ENCODE results near the gene SPTBN2. TPM values are rescaled to one million over a fixed set of nuclear protein-coding genes. Genes with fewer than 3 reads are reported as not detected.
"Not testable (repeated sequence)": the region's sequence is repeated elsewhere in the genome, so short reads cannot be mapped to it uniquely, and the experiment has no call there.

Gene SPTBN2
- total RNA-seq, 1 donor from 2014 or later, result 117 TPM

- Histone ChIP-seq H3K4me1 (peaks cover 21% of the 10 kb centered on the region), H3K36me3 (peaks cover 0 to 54% of the 10 kb centered on the region in 2 donors), H3K9me3 (no peaks in the 10 kb centered on the region), H3K4me3 (no peak overlapping the region), H3K27me3 (no peaks in the 10 kb centered on the region), H3K27ac (no peak overlapping the region)
- intact Hi-C loops (cut with DNase I), result no loop called here
- TF ChIP-seq CTCF (IDR thresholded peaks at IDR 0.05), result no peak
- TF ChIP-seq POLR2AphosphoS5 (IDR thresholded peaks at IDR 0.05; ENCODE audit: insufficient read depth in 1 of 2, low read depth in 1 of 2), result no peak
- TF ChIP-seq POLR2A (IDR thresholded peaks at IDR 0.05), result no peak
- DNase-seq (ENCODE audit: extremely low spot score in 2 of 2), result no peak
Observed at GRCh38 chr11:66649903-66650302, 79.1 kb downstream of the SPTBN2 start.

- intact Hi-C loops (cut with DNase I), result no loop called here
- TF ChIP-seq CTCF (IDR thresholded peaks at IDR 0.05), result no peak
- no peaks in the 10 kb centered on the region for H3K9me3 ChIP-seq
- H3K4me1 ChIP-seq, result peaks cover 52% of the 10 kb centered on the region
- no peak overlapping the region for H3K27ac ChIP-seq
- DNase-seq (ENCODE audit: extremely low spot score in 2 of 2), result no peak
- no peak overlapping the region for H3K4me3 ChIP-seq
- peaks cover 0 to 71% of the 10 kb centered on the region in 2 donors for H3K36me3 ChIP-seq
- H3K27me3 ChIP-seq, result no peaks in the 10 kb centered on the region
Observed at GRCh38 chr11:66646828-66647227, 82.2 kb downstream of the SPTBN2 start.

GRCh38 chr11:66643745-66644437, 85.1 kb downstream of the SPTBN2 start:
- no peaks in the 10 kb centered on the region for H3K27me3 ChIP-seq
- H3K9me3 ChIP-seq, result no peaks in the 10 kb centered on the region
- DNase-seq (ENCODE audit: extremely low spot score in 2 of 2), result no peak
- H3K27ac ChIP-seq, result no peak overlapping the region
- intact Hi-C loops (cut with DNase I), result no loop called here
- H3K36me3 ChIP-seq, result peaks cover 0 to 74% of the 10 kb centered on the region in 2 donors
- peak overlapping the region; percentile 1 to 9 for H3K4me3 ChIP-seq
- peaks cover 78% of the 10 kb centered on the region for H3K4me1 ChIP-seq
- TF ChIP-seq POLR2AphosphoS5 (IDR thresholded peaks at IDR 0.05; ENCODE audit: insufficient read depth in 1 of 2, low read depth in 1 of 2), result no peak
- TF ChIP-seq CTCF (IDR thresholded peaks at IDR 0.05), result no peak
- no peak for TF ChIP-seq POLR2A (IDR thresholded peaks at IDR 0.05)

DNA sequence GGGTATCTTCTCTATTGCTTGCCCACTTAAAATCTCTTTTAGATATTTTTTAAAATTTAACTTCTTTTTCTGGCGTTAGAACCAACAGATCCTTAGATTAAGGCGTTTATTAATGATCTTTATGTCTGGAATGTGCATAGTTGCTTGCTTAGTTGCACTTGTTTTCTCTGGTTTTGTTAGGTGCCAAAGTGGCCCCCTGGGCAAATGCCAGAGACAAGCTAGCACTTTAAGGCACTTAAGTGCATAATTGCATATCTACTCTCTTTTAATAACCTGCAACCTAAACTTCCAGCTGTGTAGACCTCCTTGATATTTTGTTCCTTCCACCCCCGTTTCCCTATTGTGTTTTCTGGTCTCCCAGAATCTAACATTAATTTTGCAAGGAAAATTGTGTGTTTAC, 87.2 kb downstream of the SPTBN2 start:
- intact Hi-C loops (cut with DNase I), result no loop called here
- Histone ChIP-seq H3K36me3 (peaks cover 0 to 62% of the 10 kb centered on the region in 2 donors), H3K9me3 (no peaks in the 10 kb centered on the region), H3K27me3 (no peaks in the 10 kb centered on the region), H3K4me1 (peaks cover 89% of the 10 kb centered on the region), H3K27ac (peak overlapping the region; percentile 17), H3K4me3 (peak overlapping the region; percentile 14 to 77)
- DNase-seq (ENCODE audit: extremely low spot score in 2 of 2), result no peak
- TF ChIP-seq CTCF (IDR thresholded peaks at IDR 0.05), result no peak

DNA sequence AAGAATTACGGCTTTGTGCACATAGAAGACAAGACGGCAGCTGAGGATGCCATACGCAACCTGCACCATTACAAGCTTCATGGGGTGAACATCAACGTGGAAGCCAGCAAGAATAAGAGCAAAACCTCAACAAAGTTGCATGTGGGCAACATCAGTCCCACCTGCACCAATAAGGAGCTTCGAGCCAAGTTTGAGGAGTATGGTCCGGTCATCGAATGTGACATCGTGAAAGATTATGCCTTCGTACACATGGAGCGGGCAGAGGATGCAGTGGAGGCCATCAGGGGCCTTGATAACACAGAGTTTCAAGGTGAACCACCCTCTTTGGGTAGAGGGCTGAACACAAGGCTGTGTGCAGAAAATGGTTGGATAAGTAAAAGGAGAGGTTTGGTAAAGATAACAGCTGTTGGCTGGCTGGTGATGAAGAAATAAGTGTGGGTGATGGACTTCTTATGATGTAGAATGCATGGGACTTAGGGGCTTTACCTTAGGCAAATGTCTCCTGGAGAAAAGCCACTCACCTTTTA, 89.1 kb downstream of the SPTBN2 start:
- intact Hi-C loops (cut with DNase I); H3K9me3 ChIP-seq; H3K27ac ChIP-seq; DNase-seq (ENCODE audit: extremely low spot score in 2 of 2); H3K27me3 ChIP-seq: not testable (repeated sequence)
- Histone ChIP-seq H3K36me3 (peaks cover 0 to 42% of the 10 kb centered on the region in 2 donors), H3K4me3 (peak overlapping the region; percentile 77 to 97), H3K4me1 (peaks cover 80% of the 10 kb centered on the region)

All from vagina (tissue), 2 donors.